GM04504 (cell line): ENCODE measurements around the gene RIPOR3.
"Not testable (repeated sequence)": the region's sequence is repeated elsewhere in the genome, so short reads cannot be mapped to it uniquely, and the experiment has no call there.

Experiments used
- DNase-seq: peaks from one replicate; pipeline ENCODE4 v3.0.0-alpha.2; 2012; ENCODE audit warnings: low read depth

The RIPOR3 gene

DNA sequence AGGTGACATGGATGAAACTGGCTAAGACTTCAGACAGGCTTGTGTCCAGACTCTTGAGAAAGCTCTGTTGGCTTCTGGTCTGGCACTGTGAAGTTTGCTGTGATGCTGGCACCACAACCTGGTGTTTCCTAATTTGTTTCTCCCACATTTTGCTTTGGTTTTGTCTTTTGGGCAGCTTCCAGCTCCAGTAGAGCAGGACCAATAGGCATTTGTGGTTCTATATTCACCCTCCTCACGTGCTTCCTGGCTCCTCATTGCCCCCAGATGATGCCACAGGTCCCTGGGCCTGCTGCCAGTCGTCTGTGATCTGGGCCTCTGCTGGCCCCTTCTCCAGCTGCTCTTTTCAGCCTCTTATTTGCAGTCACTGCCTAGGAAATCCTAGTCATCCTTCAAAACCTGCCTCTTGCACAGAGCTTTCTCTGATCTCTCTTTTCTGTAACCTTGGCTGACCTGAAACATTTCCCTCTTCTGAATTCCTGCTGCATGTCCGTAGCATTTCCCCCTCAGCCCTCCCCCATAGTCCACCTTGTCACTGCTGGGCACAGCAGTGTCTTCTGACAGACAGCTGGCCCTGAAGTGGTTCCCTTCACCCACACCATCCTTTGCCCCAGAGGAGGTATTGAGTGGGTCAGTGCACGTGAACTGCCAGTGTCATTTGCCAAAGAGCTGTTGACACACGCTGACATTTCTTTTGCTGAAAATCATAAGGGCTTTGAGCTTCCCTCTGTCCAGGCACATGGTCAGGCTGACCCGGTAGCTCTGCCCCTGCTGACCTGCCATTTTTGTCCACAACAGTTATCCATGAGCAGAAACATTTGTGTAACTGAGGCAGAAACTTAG is 118.2 kb downstream of the RIPOR3 start:
- DNase-seq = peak; percentile 76

DNA sequence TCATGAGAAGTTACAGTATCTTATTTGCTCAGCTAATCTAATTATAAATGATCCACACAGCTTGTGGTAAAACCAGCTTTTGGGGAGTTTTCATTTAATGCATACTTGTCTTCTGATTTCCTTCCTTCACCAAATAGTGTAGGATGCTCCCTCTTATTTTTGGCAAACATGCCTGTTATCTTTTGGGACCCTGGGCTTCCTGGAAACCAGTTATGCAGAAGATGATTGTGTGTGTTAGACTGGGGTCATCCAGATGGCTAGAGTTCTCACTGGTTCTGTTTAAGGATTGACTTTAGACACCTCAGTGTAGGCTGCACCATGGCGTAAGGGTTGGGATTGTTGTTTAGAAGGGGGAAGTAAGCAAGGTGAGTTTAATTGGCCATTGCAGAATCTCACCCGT is 119.9 kb downstream of the RIPOR3 start:
- no peak for DNase-seq

DNA sequence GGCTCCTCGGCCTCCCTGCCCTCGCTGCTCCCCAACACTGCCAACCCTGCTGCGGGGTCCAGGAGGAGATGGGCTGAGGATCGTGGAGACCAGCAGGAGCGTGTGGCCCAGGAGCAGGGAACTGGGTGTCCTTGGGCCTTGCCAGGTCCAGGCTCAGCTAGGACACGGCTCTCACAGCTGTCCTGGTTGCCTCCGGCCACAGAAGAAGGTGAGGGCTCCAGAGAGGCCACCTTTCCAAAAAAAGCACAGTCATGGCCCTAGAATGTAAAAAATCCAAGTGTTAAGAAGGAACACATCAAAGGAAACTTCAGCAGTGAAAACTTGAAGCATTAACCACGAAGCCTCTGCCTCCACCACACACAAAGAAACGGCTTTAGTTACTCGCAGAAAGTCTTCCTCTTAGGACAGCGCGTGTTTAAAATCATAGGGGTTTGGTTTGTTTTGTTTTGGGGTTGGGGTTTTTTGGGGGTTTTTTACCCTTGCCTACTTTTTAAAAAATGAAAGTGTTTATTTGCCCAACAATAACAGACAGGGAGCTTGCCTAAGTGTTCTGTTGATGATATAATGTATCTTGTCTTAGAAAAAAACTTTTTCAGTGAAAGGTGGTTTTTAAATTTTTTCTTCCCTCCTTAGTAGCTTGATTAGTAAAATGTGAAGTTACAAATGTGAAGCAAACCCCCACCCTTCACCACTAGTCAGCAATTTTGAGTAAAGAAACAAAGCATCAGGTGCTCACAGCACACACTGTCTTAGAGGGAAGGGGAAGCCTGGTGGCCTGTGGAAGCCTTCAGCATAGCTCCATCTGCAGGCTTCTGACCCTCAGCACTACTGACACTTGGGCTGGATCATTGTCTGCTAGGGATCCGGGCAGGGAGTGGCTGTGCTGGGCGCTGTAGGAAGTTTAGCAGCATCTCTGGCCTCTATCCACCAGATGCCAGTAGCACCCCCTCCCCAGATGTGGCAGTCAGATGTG is 121.2 kb downstream of the RIPOR3 start:
- no peak for DNase-seq

DNA sequence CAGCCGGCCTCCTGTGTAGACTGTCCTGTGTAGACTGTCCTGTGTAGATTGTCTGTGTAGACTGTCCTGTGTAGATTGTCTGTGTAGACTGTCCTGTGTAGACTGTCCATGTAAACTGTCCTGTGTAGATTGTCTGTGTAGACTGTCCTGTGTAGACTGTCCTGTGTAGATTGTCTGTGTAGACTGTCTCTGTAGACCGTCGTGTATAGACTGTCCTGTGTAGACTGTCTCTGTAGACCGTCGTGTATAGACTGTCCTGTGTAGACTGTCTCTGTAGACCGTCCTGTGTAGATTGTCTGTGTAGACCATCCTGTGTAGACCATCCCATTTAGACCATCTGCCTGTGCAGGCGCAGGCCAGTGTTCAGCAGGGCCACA is 121.9 kb downstream of the RIPOR3 start:
- not testable (repeated sequence) for DNase-seq

DNA sequence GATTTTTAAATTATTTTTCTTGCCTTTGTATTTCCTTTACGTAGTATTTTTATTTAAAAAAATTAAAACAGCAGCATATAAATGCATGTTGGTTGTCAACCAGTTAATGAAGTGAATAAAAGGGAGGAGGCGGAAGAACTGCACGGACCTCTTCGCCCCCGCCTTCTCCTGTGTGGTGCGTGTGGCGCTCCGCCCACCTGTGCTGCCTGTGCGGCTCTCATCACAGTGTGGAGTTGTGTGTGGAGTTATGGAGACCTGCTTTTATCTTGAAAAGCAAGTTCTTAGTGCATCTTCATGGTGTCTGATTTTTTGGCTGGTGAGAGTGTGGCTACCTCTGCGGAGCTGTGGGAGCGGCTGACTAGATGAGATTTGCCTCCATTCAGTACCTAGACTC is 122.8 kb downstream of the RIPOR3 start:
- DNase-seq = no peak

DNA sequence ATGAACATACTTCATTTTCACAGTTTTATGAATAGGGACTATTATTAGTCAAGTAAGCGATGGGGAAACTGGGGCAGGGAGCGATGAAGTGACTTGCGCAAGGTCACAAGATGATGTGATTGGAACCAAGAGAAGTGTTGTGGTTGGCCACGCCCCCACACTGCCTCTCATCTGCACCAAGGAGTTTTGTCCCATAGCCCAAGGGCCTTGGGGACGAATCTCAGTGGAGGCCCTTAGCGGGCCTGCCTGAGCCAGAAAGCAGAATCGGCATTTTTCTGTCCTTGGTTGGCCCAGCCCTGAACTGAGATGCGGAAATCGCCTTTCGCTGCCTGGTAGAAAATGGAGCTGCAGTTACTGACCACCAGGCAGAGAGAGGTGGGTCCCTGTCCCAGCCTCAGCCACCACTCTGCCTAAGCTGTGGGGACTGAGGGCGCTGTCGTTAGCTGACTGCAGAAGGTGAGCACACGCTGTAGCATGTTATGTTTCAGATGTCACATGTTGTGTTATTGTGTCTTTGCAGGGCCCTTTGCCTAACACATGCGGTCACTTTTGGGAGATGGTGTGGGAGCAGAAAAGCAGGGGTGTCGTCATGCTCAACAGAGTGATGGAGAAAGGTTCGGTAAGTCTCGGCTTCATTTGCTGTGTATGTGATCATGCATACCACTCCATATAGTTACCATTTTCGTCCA is 123.3 kb downstream of the RIPOR3 start:
- no peak for DNase-seq

DNA sequence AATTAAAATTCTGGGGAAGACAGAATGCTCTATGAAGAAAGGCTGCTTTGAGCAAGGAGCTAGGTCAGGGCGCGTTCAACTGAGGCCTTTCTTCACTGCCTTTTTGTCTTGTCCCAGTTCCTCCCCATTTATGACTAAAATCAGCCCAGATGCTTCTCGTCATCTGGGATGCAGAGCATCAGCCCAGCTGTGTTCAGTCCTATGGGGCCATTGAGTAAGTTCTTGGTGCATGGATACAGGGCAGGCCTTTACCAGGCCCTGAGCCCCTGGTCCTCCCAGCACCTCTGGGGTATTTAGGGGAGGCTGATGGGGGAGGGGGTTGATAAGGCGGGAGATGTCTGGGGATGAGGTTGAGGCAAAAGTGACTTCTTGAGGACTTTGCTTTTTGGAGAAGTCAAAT is 125.5 kb downstream of the RIPOR3 start:
- no peak for DNase-seq

DNA sequence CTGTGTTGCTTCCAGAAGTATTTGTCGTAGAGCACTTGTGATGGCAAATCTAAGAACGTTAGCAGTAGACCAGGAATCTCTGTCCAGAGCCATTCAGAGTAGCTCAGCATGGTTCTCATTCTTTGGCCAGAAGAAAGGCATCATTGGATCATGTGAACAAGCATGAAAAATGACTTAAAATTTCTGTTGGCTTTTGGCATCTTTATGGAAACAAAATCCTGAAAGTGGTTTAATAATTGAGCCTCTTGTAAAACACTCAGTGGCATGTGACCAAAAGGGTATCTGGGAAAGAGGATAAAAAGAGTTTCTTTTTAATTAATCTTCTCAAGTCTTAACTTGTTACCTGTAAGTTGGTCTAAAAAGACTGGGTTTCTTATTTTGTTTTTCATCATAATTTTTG is 126.0 kb downstream of the RIPOR3 start:
- no peak for DNase-seq

DNA sequence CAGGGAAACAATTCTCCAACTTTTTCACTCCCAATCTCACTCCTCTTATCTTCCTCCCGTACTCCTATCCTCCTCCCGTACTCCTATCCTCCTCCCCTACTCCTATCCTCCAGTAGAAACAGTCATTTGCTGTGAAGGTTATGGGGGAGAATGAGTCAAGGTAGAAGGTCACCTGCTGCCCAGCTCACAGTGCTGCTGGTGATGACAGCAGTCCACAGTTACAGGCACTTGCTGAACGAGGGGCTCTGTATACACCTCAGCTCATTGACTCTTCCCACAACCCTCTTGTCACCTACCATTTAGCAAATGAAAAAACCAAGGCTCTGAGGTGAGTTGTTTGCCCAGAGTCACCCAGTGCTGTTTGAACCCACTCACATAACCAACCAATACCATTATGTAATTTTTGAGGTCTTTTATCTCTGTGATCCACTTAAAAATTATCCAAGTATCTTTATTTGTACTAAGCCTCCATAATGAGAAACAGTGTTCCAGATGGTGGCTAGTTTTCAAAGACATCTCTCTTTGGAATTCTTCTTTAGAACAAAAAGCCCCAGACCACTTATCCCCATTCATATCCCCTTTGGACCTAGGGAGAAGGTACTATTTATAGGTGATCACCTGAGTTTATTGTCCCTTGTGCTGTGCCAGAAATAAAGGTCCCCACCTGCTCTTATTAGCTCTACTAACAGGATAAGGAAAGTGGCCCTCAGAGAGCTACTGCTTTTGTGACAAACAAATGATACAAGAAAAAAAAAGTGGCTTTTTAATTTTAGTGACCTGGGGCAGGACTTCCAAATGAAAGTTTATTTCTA is 128.0 kb downstream of the RIPOR3 start:
- DNase-seq = no peak

DNA sequence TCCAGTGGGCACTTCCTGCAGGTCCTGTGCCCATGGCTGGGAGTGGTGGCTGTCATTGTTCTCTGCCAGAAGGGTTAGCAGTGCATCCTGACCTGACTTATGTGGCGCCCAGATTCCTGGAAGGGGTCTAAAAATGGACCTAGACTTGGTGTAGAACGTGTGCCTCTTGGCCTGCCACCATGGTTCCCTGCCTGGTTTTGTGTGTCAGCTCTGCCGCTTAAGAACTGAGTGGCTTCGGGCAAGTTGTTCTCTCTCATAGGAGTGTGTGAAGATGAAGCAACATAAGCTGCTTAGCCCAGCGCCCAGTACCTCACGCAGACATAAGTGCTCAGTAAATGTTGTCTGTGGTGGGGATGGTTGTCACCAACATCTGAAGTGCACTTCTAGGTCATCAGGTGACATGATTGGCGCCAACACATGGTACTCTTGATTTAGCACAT is 129.1 kb downstream of the RIPOR3 start:
- no peak for DNase-seq

DNA sequence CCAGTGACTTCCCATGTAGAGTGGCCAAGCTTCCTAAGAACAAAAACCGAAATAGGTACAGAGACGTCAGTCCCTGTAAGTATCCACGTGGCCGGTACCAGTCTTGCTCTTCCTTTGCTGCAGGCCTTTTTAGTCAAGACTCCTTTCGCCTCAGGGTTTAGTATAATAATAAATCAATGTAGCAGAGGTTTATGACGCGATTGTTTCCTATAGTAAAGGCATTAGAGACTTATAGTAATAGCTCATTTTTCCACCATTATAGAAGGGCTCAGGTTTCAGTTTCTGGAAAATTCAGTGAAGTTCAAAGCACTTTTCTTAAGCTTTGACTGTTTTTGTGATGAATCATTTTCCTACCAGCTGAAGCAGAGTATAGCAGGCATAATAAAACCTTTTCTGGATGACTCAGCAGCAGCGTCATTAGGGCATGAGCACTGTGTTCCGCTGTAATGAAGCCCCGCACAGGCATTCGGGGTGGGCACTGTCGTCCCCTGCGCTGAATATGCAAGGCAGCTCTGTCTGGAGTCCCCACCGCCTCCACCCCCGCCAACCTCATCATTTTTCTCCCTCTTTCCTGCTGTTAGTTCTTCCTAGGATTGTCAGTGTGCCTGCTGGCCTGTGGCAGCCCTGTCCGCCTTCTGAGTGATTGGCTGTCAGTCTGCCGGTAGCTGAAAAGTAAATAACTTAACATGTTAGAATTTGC is 129.8 kb downstream of the RIPOR3 start:
- DNase-seq = peak; percentile 84

DNA sequence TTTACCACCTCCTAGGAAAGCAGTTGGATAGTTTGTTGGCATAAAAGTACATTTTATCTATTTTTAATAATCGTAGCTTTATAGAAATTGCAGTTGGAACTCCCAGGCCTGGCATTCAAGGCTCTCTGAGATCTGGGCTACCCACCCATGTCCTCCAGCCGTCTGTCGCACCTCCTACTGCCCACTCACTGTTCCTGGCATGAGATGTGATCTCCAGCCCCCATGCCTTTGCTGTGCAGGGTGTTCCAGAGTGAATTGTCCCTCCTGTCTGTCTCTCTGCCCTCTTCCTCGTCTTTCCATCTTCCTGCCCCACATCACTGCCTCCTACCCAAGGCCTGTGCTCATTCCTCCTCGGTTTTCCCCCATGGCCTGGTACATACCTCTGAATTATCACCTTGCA is 130.5 kb downstream of the RIPOR3 start:
- DNase-seq = no peak

DNA sequence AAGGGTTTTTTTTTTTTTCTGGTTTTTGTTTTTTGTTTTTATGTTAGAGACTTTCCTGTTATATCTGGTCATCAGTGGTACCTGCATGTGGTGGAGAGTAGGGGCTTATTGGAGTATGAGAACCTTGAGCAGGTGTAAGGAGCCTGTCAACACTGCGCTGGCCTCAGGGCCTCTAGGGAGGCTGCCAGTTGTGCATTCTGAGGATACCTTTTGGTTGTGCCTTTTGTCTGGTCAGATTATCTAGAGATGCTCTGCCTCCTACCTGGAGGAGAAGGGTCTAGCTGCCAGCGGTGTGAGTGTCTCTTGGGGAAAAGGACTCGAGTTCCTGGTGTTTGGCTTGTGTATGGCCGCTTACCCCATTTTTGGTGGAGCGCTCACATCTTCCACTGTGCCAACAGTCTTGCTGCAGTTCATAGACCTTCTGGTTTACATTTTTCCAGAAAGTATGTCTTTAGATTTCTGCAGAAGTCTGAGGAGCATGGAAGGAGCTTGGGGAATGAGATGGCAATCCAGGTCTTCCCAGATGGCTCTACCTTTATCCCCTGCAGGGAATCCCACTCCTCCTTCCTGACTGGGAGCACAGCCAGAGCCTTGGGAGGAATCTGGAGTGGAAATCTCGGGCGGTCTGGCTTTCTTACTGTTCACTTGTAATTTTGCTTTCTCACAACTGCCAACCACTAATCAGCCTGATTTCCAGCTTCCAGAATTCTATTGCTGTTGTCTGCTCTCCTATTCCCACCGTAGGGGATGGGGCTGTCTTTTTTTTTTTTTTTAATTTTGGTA is 131.3 kb downstream of the RIPOR3 start:
- DNase-seq = no peak

DNA sequence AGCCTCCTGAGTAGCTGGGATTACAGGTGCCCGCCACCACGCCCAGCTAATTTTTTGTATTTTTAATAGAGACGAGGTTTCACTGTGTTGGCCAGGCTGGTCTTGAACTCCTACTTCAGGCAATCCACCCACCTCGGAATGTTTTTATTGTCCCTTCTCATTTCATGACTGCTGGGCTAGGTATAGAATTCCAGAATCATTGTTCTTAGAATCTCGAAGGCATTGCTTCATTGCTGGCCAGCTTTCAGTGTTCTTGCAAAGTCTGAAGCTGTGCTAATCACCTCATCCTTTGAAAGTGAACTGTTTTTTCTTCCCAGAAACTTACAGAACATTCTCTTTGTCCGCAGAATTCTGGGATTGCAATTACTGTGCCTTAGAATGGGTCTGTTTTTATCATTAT is 132.2 kb downstream of the RIPOR3 start:
- no peak for DNase-seq

DNA sequence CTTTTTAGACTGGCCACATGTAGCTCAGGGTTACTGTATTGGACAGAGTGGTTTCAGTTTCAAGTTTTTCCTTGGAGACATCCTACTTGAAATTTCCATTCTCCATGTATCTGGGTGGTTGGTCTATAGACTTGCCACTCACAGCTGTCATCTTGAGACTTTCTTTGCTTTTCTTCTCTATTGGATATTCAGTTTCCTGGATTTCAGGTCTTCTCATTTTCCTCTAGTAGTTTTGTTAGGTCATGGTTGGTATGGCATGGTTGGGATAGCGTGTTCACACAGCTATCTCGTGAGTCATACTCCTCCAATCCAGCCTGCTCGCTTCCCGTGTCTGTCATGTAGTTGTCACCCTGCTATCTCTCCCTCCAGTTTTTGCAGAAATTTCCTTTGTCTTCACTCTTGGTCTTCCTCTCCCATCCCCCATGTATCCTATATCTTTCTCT is 132.8 kb downstream of the RIPOR3 start:
- DNase-seq = peak; percentile 56

DNA sequence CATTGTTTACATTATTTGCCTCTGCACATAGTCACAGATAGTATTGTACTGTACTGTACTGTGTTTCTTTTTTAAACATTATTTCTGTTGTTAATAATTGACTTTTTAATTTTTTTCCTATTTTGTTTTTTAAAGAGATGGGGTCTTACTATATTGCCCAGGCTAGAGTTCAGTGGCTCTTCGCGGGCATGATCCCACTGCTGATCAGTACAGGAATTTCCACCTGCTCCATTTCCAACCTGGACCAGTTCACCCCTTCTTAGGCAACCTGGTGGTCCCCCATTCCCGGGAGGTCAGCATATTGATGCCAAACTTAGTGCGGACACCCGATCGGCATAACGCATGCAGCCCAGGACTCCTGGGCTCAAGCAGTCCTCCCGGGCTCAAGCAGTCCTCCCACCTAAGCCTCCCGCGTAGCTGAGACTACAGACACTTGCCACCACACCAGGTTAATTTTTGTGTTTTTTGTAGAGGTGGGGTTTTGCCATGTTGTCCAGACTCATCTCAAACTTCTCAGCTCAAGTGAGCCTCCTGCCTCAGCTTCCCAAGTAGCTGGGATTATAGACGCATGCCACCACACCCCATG is 133.7 kb downstream of the RIPOR3 start:
- DNase-seq = no peak

DNA sequence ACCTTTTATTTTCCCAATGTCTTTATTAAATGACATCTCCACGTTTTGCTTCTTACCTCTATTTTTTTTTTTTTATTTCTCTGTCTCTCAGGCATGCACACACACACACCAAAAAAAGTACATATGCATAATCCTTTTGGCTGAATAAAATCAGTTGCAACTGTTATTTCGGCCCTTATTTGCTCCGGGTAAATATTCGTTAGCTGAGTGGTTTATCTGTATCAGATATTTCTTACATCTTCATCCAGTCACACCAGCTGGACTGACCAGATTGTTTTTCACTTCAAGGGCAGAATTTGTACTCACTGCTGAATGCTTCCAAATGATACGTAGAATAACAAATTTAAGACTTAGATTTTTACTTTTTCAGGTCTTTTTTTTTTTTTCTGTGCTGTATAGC is 135.7 kb downstream of the RIPOR3 start:
- DNase-seq = no peak

DNA sequence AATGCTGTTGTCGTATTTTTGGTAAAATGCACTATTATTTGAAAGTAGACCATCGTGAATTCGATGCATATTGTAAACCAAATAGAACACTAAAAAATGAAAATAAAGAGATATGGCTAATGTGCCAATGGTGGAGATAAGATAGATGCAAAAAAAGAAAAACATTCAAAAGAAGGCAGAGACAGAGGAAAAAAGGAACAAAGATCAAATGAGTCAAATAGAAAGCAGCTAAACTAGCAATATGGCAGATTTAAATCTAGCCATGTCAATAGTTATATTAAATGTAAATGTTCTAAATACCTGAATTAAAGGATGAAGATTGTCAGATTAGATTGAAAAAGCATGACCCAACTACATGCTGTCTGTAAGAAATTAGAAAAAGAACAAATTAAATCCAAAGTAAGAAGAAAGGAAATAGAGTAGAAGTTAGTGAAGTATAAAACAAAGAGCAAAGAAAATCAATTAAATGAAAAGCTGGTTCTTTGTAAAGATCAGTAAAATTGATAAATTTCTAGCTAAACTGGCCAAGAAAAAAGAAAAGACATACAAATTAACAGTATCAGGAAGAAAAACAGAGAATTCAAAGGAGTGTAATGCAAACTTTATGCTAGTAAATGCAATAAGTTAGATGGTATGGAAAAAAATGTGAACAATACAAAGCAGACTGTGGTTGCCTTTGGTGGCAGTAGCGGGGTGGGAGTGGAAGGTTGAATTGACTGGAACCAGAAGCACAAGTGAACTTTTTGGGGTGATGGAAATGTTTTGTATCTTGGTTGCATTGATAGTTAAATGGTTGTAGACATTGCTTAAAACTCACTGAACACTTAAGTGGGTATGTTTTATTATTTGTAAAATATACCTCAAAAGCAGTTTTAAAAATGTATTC is 136.4 kb downstream of the RIPOR3 start:
- no peak for DNase-seq

DNA sequence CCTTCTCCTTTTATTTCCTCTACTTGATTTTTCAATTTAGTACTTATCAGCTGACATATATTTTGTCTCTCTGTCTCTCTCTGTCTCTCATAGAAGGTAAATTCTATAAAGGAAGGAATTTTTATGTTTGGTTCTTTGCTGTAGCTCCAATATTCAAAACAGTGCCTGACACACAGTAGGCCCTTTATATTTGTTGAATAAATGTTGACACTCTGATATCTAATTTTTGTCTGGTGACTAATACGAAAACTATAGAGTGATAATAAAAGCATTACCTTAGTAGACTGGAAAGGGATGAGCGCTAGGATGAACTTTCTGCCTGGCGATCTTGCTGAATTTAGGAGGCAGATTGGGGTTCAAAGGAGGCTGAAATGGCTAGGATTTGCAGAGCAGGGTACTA is 138.4 kb downstream of the RIPOR3 start:
- no peak for DNase-seq
